Stimulated activated CD4-positive, alpha-beta T cell treated with anti-CD3 and anti-CD28 coated beads, TNF-alpha, amount 100 ng/mL, for 24 hours (primary cell): ENCODE measurements around the gene SIRPA.

Source experiments
- DNase-seq, 3 experiments: peaks; one replicate each; pipeline ENCODE4 v3.0.0-alpha.2; 2020; ENCODE audit warnings: low read depth in 3 of 3

Gene SIRPA

GRCh38 chr20:1949347-1950100, 54.3 kb downstream of the SIRPA start:
- DNase-seq: no peak

- DNase-seq: no peak
Measured at GRCh38 chr20:1950836-1951235, 55.6 kb downstream of the SIRPA start.

DNA sequence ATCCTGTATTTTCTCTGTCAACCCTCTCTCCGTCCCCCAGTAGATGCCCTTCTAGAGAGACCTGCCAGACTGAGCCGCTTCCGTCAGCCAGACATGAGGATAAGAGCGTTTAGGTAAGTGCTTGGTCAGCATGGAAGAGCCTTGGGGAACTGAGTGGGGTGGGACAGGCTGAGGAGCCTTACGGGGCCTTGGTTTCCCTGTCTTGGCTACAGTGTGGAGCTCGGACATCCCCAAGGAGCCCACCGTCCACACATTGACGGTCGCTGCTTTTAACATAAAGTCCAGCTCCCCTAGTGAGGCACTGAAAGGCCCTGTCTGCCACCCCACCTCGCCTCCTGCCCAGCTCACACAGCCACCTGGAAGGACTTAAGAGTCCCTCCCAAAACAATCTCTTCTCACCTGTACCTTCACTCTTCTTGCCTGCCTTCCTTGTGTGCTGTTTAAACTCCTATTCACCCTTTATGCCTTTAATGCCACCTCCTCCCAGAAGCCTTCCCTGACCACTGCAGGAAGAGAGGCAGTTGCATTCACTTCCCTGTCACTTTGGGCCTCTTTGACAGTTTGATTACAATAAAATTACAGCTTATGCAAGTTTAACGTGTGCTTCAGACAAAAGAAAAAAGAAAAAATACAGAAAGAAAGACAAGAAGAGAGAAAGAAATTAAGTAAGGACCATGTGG, 56.4 kb downstream of the SIRPA start:
- no peak for DNase-seq

- DNase-seq: no peak
Measured at GRCh38 chr20:1952737-1953530, 57.7 kb downstream of the SIRPA start.

GRCh38 chr20:1953621-1954020, 58.4 kb downstream of the SIRPA start:
- DNase-seq: no peak

DNA sequence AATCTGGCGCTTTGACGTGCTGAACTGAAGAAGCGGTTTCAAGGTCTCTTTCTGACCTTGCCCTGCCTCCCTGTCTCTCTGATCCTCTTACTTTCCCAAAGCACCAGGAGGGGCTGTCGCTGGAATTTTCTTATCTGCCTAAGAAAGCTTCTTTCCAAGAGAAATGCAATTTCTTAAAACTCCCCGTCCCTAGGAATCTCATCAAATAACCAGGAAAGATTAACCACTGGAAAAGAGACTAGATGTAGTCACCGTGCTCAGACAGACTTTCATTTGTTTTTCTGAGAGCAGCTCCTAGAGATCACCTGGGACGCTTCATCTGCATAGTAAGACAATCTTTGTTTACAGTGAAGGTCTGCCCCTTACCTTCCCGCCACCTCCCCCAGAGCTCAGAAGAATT, 60.0 kb downstream of the SIRPA start:
- no peak for DNase-seq

DNA sequence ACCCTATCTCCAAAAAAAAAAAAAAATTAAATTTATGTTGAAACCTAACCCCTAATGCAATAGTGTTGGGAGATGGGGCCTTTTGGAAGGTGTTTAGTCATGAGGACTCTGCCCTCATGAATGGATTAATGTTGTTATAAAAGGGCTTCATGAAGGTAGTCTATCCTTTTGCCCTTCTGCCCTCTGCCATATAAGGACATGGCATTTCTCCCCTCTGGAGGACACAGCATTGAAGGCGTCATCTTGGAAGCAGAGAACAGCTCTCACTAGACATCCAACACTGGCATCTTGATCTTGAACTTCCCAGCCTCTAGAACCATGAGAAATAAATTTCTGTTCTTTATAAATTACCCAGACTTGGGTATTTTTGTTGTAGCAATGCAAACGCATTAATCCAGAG, 63.2 kb downstream of the SIRPA start:
- DNase-seq: no peak

DNA sequence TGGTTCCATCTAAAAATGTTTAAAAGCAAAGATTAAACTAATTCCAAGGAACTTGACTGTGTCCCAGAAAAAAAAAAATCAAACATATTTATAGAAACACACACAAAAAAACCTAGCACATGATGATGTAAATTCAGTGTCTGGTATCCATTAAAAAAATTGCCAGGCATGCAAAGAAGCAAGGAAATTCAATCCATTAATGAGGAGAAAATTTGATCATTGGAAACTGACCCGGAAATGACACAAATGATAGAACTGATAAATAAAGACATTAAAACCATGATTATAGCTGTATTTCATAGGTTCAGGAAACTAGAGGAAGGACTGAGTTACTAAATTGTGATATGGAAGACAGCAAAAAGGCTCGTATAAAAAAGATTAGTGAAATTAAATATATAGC, 63.9 kb downstream of the SIRPA start:
- no peak for DNase-seq

DNA sequence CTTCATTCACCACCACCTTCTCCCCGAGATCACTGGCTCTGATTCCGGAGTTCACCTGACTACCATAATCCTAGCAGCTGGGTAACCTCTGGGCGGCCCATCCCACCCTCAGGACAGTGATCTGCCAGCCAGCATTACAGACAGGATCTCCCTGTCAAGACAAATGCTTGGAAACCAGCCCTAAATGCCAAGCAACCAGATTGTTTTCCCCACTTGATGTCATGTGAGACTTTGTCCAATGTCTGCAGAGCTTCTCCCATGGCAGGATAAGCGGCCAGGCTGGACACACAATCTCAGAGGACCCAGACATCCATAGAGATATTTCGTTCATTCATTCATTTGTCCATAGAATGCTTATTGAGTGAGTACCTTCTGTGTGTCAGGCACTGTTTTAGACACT, 66.2 kb downstream of the SIRPA start:
- no peak for DNase-seq

DNA sequence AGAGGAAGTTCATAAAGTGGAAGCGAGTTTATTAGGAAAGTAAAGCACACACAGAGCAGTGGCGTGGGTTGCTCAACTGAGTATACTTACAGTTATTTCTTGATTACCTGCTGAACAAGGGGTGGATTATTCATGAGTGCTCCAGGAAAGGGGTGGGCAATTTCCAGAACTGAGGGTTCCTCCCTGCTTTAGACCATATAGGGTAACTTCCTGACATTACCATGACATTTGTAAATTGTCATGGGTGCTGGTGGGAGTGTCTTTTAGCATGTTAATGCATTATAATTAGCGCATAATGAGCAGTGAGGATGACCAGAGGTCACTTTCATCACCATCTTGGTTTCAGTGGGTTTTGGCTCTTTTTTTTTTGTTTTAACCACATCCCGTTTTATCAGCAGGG, 68.9 kb downstream of the SIRPA start:
- DNase-seq: no peak

DNA sequence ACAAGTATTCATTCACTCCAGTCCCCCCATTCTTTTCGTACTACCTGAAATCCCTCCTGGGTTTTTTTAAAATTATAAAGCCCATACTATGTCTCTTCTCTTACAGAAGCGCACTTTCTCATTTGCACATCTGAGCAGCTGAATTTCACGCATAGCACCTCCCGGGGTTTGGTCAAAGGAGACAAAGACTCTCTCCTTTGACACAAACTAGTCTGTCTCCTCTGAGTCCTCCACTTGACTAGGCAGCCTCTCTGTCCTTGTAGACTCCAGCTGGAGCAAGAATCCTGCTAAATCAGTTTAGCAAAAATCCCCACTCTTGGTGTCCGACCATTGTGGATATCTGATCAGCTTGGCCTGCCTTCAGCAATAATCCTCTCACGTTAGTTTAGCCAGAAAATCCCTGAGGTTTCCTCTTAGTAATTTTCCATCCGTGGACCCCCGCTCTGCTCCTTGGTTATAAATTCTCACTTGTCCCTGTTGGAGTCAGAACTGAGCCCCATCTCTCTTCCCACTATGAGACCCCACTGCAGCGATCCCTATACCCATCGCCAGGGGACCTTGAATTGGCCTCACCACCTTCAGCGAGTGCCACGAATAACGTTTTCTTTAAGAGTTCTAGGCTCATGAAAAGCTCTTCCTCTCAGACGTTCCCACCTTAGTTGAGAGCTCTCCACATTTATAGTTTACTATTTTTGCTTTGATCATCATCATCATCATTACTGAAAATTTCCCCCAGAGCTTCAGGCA, 69.6 kb downstream of the SIRPA start:
- peak in 1 of 3 experiments; percentile 18 for DNase-seq

DNA sequence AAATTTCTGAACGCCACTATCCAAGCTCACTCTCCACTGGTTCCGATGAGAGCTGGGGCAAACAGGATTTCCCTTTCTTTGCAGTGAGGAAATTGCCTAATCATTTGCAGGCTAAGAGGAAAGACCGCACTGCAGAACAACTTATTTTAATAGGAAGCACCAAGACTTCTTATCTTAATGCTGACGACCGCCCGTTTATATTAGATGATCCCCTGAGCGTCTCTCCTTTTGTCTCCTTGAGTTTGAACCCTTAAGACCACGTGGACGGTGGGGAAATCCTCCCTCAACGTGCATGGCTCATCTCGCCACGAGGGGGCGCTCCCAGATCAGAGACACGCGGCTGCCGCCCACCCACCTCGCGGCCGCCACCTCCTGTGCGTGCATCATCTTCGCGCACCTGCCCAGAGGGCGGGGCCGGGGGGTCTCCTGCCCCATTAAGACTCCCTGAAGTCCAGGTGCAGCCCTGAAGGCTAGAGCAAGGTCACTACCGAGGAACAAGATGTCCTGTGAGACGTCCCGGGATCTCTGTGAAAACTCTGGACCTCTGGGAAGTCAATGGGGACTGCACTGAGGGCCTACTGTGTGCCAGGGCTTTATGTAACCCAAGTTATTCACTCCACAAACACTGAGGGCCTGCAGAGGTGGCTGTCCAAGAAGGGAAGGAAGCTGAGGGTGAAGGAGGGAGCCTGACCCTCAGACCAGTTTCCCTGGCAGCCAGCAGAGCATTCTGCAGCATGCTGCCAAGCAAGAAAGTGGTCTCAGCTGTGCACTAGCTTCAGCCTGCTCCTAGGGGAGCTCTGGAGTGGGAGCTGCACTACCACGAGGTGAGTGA, 70.5 kb downstream of the SIRPA start:
- DNase-seq: peak; percentile 76 to 86 (median 85)

GRCh38 chr20:1968964-1969363, 73.8 kb downstream of the SIRPA start:
- DNase-seq: no peak

DNA sequence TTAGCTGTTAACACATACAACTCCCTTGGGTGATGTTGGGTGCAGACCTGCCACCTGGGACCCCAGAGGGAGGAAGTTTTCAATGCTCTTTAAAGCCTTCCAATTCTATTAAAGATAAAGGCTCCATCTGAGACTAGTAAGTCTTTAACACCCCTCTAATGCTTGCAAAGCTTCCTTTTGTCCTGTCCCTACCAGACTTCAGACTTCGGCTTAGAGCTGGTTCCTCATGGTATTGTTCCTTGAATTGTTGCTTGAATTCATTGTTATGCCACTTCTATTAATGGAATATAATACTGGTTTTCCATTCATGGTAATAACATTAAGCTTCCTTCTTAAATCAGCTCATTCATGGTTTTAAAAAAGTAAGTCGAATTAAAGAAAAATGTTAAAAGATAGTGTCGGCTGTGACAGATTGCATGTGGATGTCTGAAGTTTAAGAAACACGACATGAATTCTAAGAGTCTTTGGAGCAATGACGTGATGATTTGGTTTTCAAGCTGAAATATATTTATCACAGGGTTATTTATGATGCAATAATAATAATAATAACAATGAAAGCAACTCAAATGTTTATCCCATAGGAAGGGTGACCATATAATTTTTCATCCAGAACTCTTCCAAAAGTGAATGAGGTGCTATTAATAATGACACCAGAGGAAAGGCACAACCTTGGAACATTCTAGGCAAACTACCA, 76.8 kb downstream of the SIRPA start:
- no peak for DNase-seq

GRCh38 chr20:1973601-1974440, 78.6 kb downstream of the SIRPA start:
- DNase-seq: no peak

GRCh38 chr20:1975291-1975690, 80.1 kb downstream of the SIRPA start:
- DNase-seq: no peak

- DNase-seq: no peak
Measured at GRCh38 chr20:1979106-1979778, 84.0 kb downstream of the SIRPA start.

DNA sequence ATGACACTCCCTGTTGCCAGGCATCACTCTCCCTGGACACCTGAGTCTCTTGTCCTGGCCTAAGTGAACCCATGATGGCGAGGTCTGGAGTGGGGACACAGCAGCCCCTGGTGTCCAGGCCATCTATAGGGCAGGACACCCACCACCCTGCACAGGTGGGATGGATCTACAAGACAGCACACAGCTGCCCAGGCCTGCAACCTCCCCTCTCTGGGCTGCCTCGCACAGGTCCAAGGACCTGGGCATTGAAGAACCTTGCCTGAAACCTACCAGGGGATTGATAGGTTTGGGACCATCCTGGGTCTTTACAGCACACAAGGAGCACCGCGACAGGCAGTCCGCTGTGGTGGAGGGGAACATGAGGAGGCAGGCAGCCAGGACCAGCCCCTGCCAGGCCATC, 87.5 kb downstream of the SIRPA start:
- no peak for DNase-seq

GRCh38 chr20:1983301-1983700, 88.1 kb downstream of the SIRPA start:
- no peak for DNase-seq
